Loucy (cell line): ENCODE results near the gene ARID1B.

ENCODE experiments used
- H2AFZ ChIP-seq: fragments of 200-600 bp; sonication (generic); 2 replicates; pipeline ENCODE4 v1.6.0; 2016; ENCODE audit warnings: antibody characterized with exemption, mild to moderate bottlenecking, low read length, moderate library complexity
- H3F3A ChIP-seq: fragments of 200-600 bp; 2 replicates; pipeline ENCODE4 v1.6.0; 2016; ENCODE audit warnings: antibody characterized with exemption, low read depth, mild to moderate bottlenecking
- H3K27me3 ChIP-seq: fragments of 200-600 bp; sonication (generic); 2 replicates; pipeline ENCODE4 v1.6.1; 2014; ENCODE audit warnings: low read length, mild to moderate bottlenecking; ENCODE audit not compliant: insufficient read depth, poor library complexity, severe bottlenecking
- H3K36me3 ChIP-seq: fragments of 200-600 bp; sonication (generic); 2 replicates; pipeline ENCODE4 v1.6.1; 2016; ENCODE audit warnings: low read length; ENCODE audit not compliant: insufficient read depth
- H3K4me1 ChIP-seq: fragments of 200-600 bp; sonication (generic); 2 replicates; pipeline ENCODE4 v1.5.1; 2014; ENCODE audit warnings: low read length, mild to moderate bottlenecking; ENCODE audit not compliant: insufficient read depth, poor library complexity, severe bottlenecking
- H3K4me2 ChIP-seq: fragments of 200-600 bp; sonication (generic); 2 replicates; pipeline ENCODE4 v1.6.0; 2014; ENCODE audit warnings: antibody characterized with exemption, low read length, low read depth, mild to moderate bottlenecking; ENCODE audit not compliant: poor library complexity, severe bottlenecking
- H3K4me3 ChIP-seq: fragments of 200-600 bp; sonication (generic); 2 replicates; pipeline ENCODE4 v1.5.1; 2014; ENCODE audit warnings: low read length, mild to moderate bottlenecking, mixed read lengths; ENCODE audit not compliant: poor library complexity, severe bottlenecking
- H3K79me2 ChIP-seq: fragments of 200-600 bp; sonication (generic); 2 replicates; pipeline ENCODE4 v1.6.1; 2014; ENCODE audit warnings: low read length; ENCODE audit not compliant: insufficient read depth
- H3K9ac ChIP-seq: fragments of 200-600 bp; sonication (generic); 2 replicates; pipeline ENCODE4 v1.6.0; 2014; ENCODE audit warnings: mild to moderate bottlenecking, low read depth, low read length, moderate library complexity; ENCODE audit not compliant: poor library complexity, severe bottlenecking
- H3K9me2 ChIP-seq: fragments of 200-600 bp; sonication (generic); replicated peaks from 2 replicates; pipeline ENCODE4 v1.6.1; 2016; ENCODE audit warnings: low read depth, low read length, mixed read lengths
- H3K9me3 ChIP-seq: fragments of 200-600 bp; sonication (generic); 2 replicates; pipeline ENCODE4 v1.6.1; 2014; ENCODE audit warnings: mild to moderate bottlenecking, antibody characterized with exemption, low read length, low read depth; ENCODE audit not compliant: insufficient read depth
- H4K20me1 ChIP-seq: fragments of 200-600 bp; sonication (generic); 2 replicates; pipeline ENCODE4 v1.6.0; 2014; ENCODE audit warnings: antibody characterized with exemption, low read length, mild to moderate bottlenecking; ENCODE audit not compliant: insufficient read depth, poor library complexity, severe bottlenecking
- CTCF ChIP-seq: fragments of 200-600 bp; sonication (generic); conservative IDR thresholded peaks from 2 replicates; pipeline ENCODE4 v1.5.1; 2014; ENCODE audit warnings: mild to moderate bottlenecking, antibody characterized with exemption, low read length
- EZH2phosphoT487 ChIP-seq: fragments of 200-600 bp; IDR thresholded peaks from 2 replicates; pipeline ENCODE4 v1.6.1; 2018; ENCODE audit warnings: antibody characterized with exemption, mild to moderate bottlenecking, moderate library complexity, borderline replicate concordance

The ARID1B gene

GRCh38 chr6:157216570-157216969 is 439.4 kb downstream of the ARID1B start:
- no peaks in the 10 kb centered on the region for H4K20me1 ChIP-seq
- no peaks in the 10 kb centered on the region for H3F3A ChIP-seq
- peaks cover 14% of the 10 kb centered on the region for H3K4me1 ChIP-seq
- TF ChIP-seq CTCF (no peak), EZH2phosphoT487 (no peak)
- no peak overlapping the region for H3K9ac ChIP-seq
- no peak overlapping the region for H2AFZ ChIP-seq
- no peaks in the 10 kb centered on the region for H3K27me3 ChIP-seq
- no peak overlapping the region for H3K4me3 ChIP-seq
- no peak overlapping the region for H3K4me2 ChIP-seq
- H3K36me3 ChIP-seq = no peaks in the 10 kb centered on the region
- H3K9me3 ChIP-seq = no peaks in the 10 kb centered on the region
- H3K9me2 ChIP-seq = no peaks in the 10 kb centered on the region
- H3K79me2 ChIP-seq = peaks cover 7% of the 10 kb centered on the region; the same call in 1 of the 2 replicates

- Histone ChIP-seq H3K9me3 (no peaks in the 10 kb centered on the region), H3K4me3 (no peak overlapping the region), H3K36me3 (no peaks in the 10 kb centered on the region), H3K27me3 (no peaks in the 10 kb centered on the region), H3K4me2 (no peak overlapping the region), H3K79me2 (peaks cover 7% of the 10 kb centered on the region; the same call in 1 of the 2 replicates), H3K9me2 (no peaks in the 10 kb centered on the region), H3F3A (no peaks in the 10 kb centered on the region), H3K4me1 (peaks cover 22% of the 10 kb centered on the region), H4K20me1 (no peaks in the 10 kb centered on the region), H3K9ac (no peak overlapping the region), H2AFZ (no peak overlapping the region)
- TF ChIP-seq CTCF (no peak), EZH2phosphoT487 (no peak)
Measured at GRCh38 chr6:157217198-157217893, 440.2 kb downstream of the ARID1B start.

- H3K4me1 ChIP-seq = peaks cover 27% of the 10 kb centered on the region
- no peak overlapping the region for H3K9ac ChIP-seq
- H4K20me1 ChIP-seq = no peaks in the 10 kb centered on the region
- no peak overlapping the region for H3K4me2 ChIP-seq
- H3K9me3 ChIP-seq = no peaks in the 10 kb centered on the region
- peaks cover 7% of the 10 kb centered on the region; the same call in 1 of the 2 replicates for H3K79me2 ChIP-seq
- TF ChIP-seq CTCF (no peak), EZH2phosphoT487 (no peak)
- no peaks in the 10 kb centered on the region for H3K27me3 ChIP-seq
- H3K9me2 ChIP-seq = no peaks in the 10 kb centered on the region
- H3K4me3 ChIP-seq = no peak overlapping the region
- H2AFZ ChIP-seq = no peak overlapping the region
- no peaks in the 10 kb centered on the region for H3K36me3 ChIP-seq
- no peaks in the 10 kb centered on the region for H3F3A ChIP-seq
Measured at GRCh38 chr6:157217894-157218370, 440.8 kb downstream of the ARID1B start.
